Measurements from ENCODE around the gene PPP1R16B. TPM values are rescaled to one million over a fixed set of nuclear protein-coding genes. Genes with fewer than 3 reads are reported as not detected.

Gene PPP1R16B
- total RNA-seq, 1 donor from 2014 or later: 109 TPM

GRCh38 chr20:38880952-38881735 lies 75.6 kb downstream of the PPP1R16B start:
- intact Hi-C loops (cut with micrococcal nuclease): no loop called here
- peak overlapping the region; percentile 52 for H3K27ac Mint-ChIP-seq
- DNase-seq (ENCODE audit: low spot score): no peak
- H3K36me3 Mint-ChIP-seq (ENCODE audit: low read depth): peaks cover 51% of the 10 kb centered on the region
- no peaks in the 10 kb centered on the region for H3K27me3 Mint-ChIP-seq (ENCODE audit: low read depth)
- H3K9me3 Mint-ChIP-seq: no peaks in the 10 kb centered on the region
- peaks cover 45% of the 10 kb centered on the region for H3K4me1 Mint-ChIP-seq (ENCODE audit: low read depth)
- no peak overlapping the region for H3K4me3 Mint-ChIP-seq (ENCODE audit: low read depth)

GRCh38 chr20:38881806-38882440 lies 76.4 kb downstream of the PPP1R16B start:
- Mint-ChIP-seq H3K4me3 (ENCODE audit: low read depth) (no peak overlapping the region), H3K27me3 (ENCODE audit: low read depth) (no peaks in the 10 kb centered on the region), H3K27ac (peak overlapping the region; percentile 67), H3K4me1 (ENCODE audit: low read depth) (peaks cover 43% of the 10 kb centered on the region), H3K36me3 (ENCODE audit: low read depth) (peaks cover 54% of the 10 kb centered on the region), H3K9me3 (no peaks in the 10 kb centered on the region)
- DNase-seq (ENCODE audit: low spot score): no peak
- intact Hi-C loops (cut with micrococcal nuclease): no loop called here

- H3K9me3 Mint-ChIP-seq: no peaks in the 10 kb centered on the region
- no peaks in the 10 kb centered on the region for H3K27me3 Mint-ChIP-seq (ENCODE audit: low read depth)
- H3K27ac Mint-ChIP-seq: peak overlapping the region; percentile 65
- H3K4me3 Mint-ChIP-seq (ENCODE audit: low read depth): no peak overlapping the region
- H3K36me3 Mint-ChIP-seq (ENCODE audit: low read depth): peaks cover 58% of the 10 kb centered on the region
- H3K4me1 Mint-ChIP-seq (ENCODE audit: low read depth): peaks cover 44% of the 10 kb centered on the region
- DNase-seq (ENCODE audit: low spot score): no peak
- intact Hi-C loops (cut with micrococcal nuclease): no loop called here
Measured at GRCh38 chr20:38882600-38882999, 77.1 kb downstream of the PPP1R16B start.

GRCh38 chr20:38883081-38883980 lies 77.8 kb downstream of the PPP1R16B start:
- Mint-ChIP-seq H3K4me3 (ENCODE audit: low read depth) (no peak overlapping the region), H3K9me3 (no peaks in the 10 kb centered on the region), H3K4me1 (ENCODE audit: low read depth) (peaks cover 38% of the 10 kb centered on the region), H3K27me3 (ENCODE audit: low read depth) (no peaks in the 10 kb centered on the region), H3K27ac (peak overlapping the region; percentile 65), H3K36me3 (ENCODE audit: low read depth) (peaks cover 52% of the 10 kb centered on the region)
- intact Hi-C loops (cut with micrococcal nuclease): no loop called here
- DNase-seq (ENCODE audit: low spot score): no peak

DNA sequence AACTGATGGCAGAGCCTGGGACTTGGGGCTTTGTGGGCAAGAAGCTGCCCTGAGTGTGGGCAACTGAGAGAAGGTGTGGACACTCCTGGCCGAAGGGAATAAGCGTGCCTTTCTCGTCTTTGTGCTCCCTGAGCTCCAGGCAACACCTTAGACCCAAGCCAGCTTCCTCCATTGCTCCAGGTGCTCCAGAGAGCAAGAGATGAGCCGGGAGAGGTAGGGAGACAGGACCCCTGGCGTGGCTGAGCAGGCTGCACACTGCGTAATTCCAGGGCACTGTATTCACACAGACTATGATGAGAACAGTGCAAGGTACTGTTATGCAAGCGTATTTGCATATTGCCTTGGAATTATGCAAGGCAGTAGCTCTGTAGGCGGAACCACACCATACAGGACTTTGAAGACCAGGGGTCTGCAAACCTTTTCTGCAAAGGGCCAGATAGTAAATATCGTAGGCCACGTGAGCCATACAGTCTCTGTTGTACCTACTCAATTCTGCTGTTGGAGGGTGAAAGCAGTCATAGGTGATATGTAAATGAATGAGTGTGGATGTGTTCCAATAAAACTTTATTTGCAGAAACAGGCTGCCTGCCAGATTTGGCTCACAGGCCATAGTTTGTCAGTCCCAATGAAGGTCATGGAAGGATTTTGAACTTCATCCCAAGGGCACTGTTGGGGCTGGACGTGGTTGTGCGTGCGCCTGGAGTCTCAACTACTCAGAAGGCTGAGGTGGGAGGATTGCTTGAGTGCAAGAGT lies 78.7 kb downstream of the PPP1R16B start:
- intact Hi-C loops (cut with micrococcal nuclease): no loop called here
- Mint-ChIP-seq H3K9me3 (no peaks in the 10 kb centered on the region), H3K4me3 (ENCODE audit: low read depth) (no peak overlapping the region), H3K27me3 (ENCODE audit: low read depth) (no peaks in the 10 kb centered on the region), H3K36me3 (ENCODE audit: low read depth) (peaks cover 47% of the 10 kb centered on the region), H3K4me1 (ENCODE audit: low read depth) (peaks cover 34% of the 10 kb centered on the region), H3K27ac (no peak overlapping the region)
- no peak for DNase-seq (ENCODE audit: low spot score)

DNA sequence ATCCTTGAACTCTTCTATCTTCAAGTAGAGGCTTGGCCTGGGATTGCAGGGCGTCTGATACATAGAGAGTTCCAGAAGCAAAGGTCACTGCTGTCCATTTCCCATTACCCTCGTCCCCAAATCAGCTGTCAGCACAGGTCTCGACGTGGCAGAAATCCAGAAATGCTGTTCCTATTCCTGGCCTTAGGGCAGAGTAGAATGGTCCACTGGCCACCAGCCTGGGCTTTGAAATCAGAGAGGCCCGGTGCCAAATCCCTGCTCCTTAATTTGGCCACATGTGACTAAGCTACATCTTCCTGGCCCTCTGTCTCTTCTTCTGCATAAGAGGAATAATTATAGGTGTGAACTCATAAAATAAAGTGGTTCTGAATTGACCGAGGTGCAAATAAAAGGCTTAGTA lies 79.9 kb downstream of the PPP1R16B start:
- no peaks in the 10 kb centered on the region for H3K27me3 Mint-ChIP-seq (ENCODE audit: low read depth)
- intact Hi-C loops (cut with micrococcal nuclease): no loop called here
- H3K4me3 Mint-ChIP-seq (ENCODE audit: low read depth): no peak overlapping the region
- H3K9me3 Mint-ChIP-seq: no peaks in the 10 kb centered on the region
- peaks cover 41% of the 10 kb centered on the region for H3K4me1 Mint-ChIP-seq (ENCODE audit: low read depth)
- no peak overlapping the region for H3K27ac Mint-ChIP-seq
- DNase-seq (ENCODE audit: low spot score): no peak
- H3K36me3 Mint-ChIP-seq (ENCODE audit: low read depth): peaks cover 48% of the 10 kb centered on the region

GRCh38 chr20:38888059-38888831 lies 82.7 kb downstream of the PPP1R16B start:
- no peak overlapping the region for H3K4me3 Mint-ChIP-seq (ENCODE audit: low read depth)
- H3K27ac Mint-ChIP-seq: peak overlapping the region; percentile 47
- intact Hi-C loops (cut with micrococcal nuclease): no loop called here
- no peaks in the 10 kb centered on the region for H3K27me3 Mint-ChIP-seq (ENCODE audit: low read depth)
- H3K36me3 Mint-ChIP-seq (ENCODE audit: low read depth): peaks cover 46% of the 10 kb centered on the region
- no peak for DNase-seq (ENCODE audit: low spot score)
- H3K9me3 Mint-ChIP-seq: no peaks in the 10 kb centered on the region
- H3K4me1 Mint-ChIP-seq (ENCODE audit: low read depth): peaks cover 35% of the 10 kb centered on the region

GRCh38 chr20:38889050-38889449 lies 83.6 kb downstream of the PPP1R16B start:
- intact Hi-C loops (cut with micrococcal nuclease): no loop called here

GRCh38 chr20:38889792-38890496 lies 84.4 kb downstream of the PPP1R16B start:
- Mint-ChIP-seq H3K36me3 (ENCODE audit: low read depth) (peaks cover 47% of the 10 kb centered on the region), H3K4me1 (ENCODE audit: low read depth) (peaks cover 46% of the 10 kb centered on the region), H3K27me3 (ENCODE audit: low read depth) (no peaks in the 10 kb centered on the region), H3K9me3 (no peaks in the 10 kb centered on the region), H3K27ac (peak overlapping the region; percentile 94), H3K4me3 (ENCODE audit: low read depth) (no peak overlapping the region)
- intact Hi-C loops (cut with micrococcal nuclease): loop anchor here (5.0 kb wide), 2 partner anchors 143 to 158 kb away; partner anchors contain the start of gene ACTR5
- no peak for DNase-seq (ENCODE audit: low spot score)

More at GRCh38 chr20:38889050-38889449, 83.6 kb downstream of the PPP1R16B start:
- no peak overlapping the region for H3K27ac Mint-ChIP-seq
- no peak for DNase-seq (ENCODE audit: low spot score)
- no peaks in the 10 kb centered on the region for H3K27me3 Mint-ChIP-seq (ENCODE audit: low read depth)
- no peaks in the 10 kb centered on the region for H3K9me3 Mint-ChIP-seq
- peaks cover 46% of the 10 kb centered on the region for H3K36me3 Mint-ChIP-seq (ENCODE audit: low read depth)
- H3K4me3 Mint-ChIP-seq (ENCODE audit: low read depth): no peak overlapping the region
- peaks cover 40% of the 10 kb centered on the region for H3K4me1 Mint-ChIP-seq (ENCODE audit: low read depth)

GRCh38 chr20:38890497-38890818 lies 85.0 kb downstream of the PPP1R16B start:
- Mint-ChIP-seq H3K9me3 (no peaks in the 10 kb centered on the region), H3K4me3 (ENCODE audit: low read depth) (no peak overlapping the region), H3K27me3 (ENCODE audit: low read depth) (no peaks in the 10 kb centered on the region), H3K27ac (peak overlapping the region; percentile 94), H3K36me3 (ENCODE audit: low read depth) (peaks cover 51% of the 10 kb centered on the region), H3K4me1 (ENCODE audit: low read depth) (peaks cover 46% of the 10 kb centered on the region)
- intact Hi-C loops (cut with micrococcal nuclease): loop anchor here (5.0 kb wide), 2 partner anchors 143 to 158 kb away; partner anchors contain the start of gene ACTR5
- DNase-seq (ENCODE audit: low spot score): no peak

All from activated T-helper 2 cell treated with anti-CD3 and anti-CD28 coated beads, Interferon-gamma antibody, Interleukin-2, Interleukin-4, amounts not matched to agents 10 μg/mL and 5 μg/mL and 100 μg/mL, durations not matched to agents 14 hours and 24 hours and 36 hours (primary cell).